GM23248 (cell line): ENCODE measurements around the gene CFDP1. TPM values are rescaled to one million over a fixed set of nuclear protein-coding genes. Genes with fewer than 3 reads are reported as not detected.

Experiments
- DNase-seq: peaks from one replicate; pipeline ENCODE4 v3.0.0-alpha.2; 2015
- H2AFZ ChIP-seq: fragments of 200-600 bp; sonication (generic); 2 replicates; pipeline ENCODE4 v1.6.1; 2016; ENCODE audit warnings: antibody characterized with exemption
- H3F3A ChIP-seq: fragments of 200-600 bp; sonication (generic); 2 replicates; pipeline ENCODE4 v1.6.1; 2016; ENCODE audit warnings: mild to moderate bottlenecking, antibody characterized with exemption, mixed run types; ENCODE audit not compliant: insufficient read depth
- H3K27ac ChIP-seq: fragments of 200-600 bp; sonication (generic); 2 replicates; pipeline ENCODE4 v1.5.1; 2016; ENCODE audit warnings: mild to moderate bottlenecking
- H3K27me3 ChIP-seq: fragments of 200-600 bp; sonication (generic); replicated peaks from 2 replicates; pipeline ENCODE4 v1.6.1; 2016; ENCODE audit warnings: mild to moderate bottlenecking; ENCODE audit not compliant: insufficient read depth
- H3K36me3 ChIP-seq: fragments of 200-600 bp; sonication (generic); 2 replicates; pipeline ENCODE4 v1.6.1; 2016; ENCODE audit warnings: low read depth, mild to moderate bottlenecking
- H3K4me1 ChIP-seq: fragments of 200-600 bp; sonication (generic); 2 replicates; pipeline ENCODE4 v1.6.1; 2016; ENCODE audit warnings: mild to moderate bottlenecking; ENCODE audit not compliant: insufficient read depth
- H3K4me2 ChIP-seq: fragments of 200-600 bp; sonication (generic); one replicate; pipeline ENCODE4 v1.6.1; 2016; ENCODE audit warnings: mild to moderate bottlenecking; ENCODE audit not compliant: unreplicated experiment
- H3K4me3 ChIP-seq: fragments of 200-600 bp; sonication (generic); 2 replicates; pipeline ENCODE4 v1.5.1; 2016; ENCODE audit warnings: mild to moderate bottlenecking
- H3K79me2 ChIP-seq: fragments of 200-600 bp; sonication (generic); 2 replicates; pipeline ENCODE4 v1.6.1; 2016; ENCODE audit warnings: mild to moderate bottlenecking; ENCODE audit not compliant: insufficient read depth
- H3K9ac ChIP-seq: fragments of 200-600 bp; sonication (generic); 2 replicates; pipeline ENCODE4 v1.6.1; 2016; ENCODE audit warnings: mild to moderate bottlenecking
- H3K9me2 ChIP-seq: fragments of 200-600 bp; sonication (generic); 2 replicates; pipeline ENCODE4 v1.6.1; 2016; ENCODE audit warnings: mixed run types, mild to moderate bottlenecking, moderate library complexity; ENCODE audit not compliant: insufficient read depth
- H3K9me3 ChIP-seq: fragments of 200-600 bp; sonication (generic); one replicate; pipeline ENCODE4 v1.6.1; 2017; ENCODE audit warnings: low read depth
- H4K20me1 ChIP-seq: fragments of 200-600 bp; sonication (generic); 2 replicates; pipeline ENCODE4 v1.6.0; 2016; ENCODE audit not compliant: insufficient read depth
- EZH2 ChIP-seq: fragments of 200-600 bp; sonication (generic); IDR thresholded peaks from 2 replicates; pipeline ENCODE4 v1.6.1; 2018; ENCODE audit warnings: antibody characterized with exemption, mild to moderate bottlenecking; ENCODE audit not compliant: insufficient read depth, poor library complexity, severe bottlenecking
- EZH2phosphoT487 ChIP-seq: fragments of 200-600 bp; sonication (generic); IDR thresholded peaks from 2 replicates; pipeline ENCODE4 v1.6.1; 2018; ENCODE audit warnings: antibody characterized with exemption, moderate library complexity, mild to moderate bottlenecking, low read depth; ENCODE audit not compliant: insufficient read depth
- WGBS, 2 experiments: methylation state at CpG; one replicate each; pipeline ENCODE4 v1.1.6; 2015 to 2017; ENCODE audit warnings: low lambda C conversion rate in 2 of 2, low coverage in 1 of 2; ENCODE audit errors: missing lambda C conversion rate in 2 of 2; 5-methylcytosine and 5-hydroxymethylcytosine counted together
- in situ Hi-C: fragments of 300-500 bp; cut with MboI; formaldehyde crosslinking; loops from 2 replicates; pipeline ENCODE4 v1.15.0; 2020
- polyA plus RNA-seq: library from polyadenylated mRNA; unstranded; fragments of >200 nt; fragmentation: Nextera tagmentation; extraction: Ambion mirVana; gene quantifications from 2 replicates; pipeline ENCODE4 v1.2.1, GENCODE V29; 2016
- total RNA-seq: library from RNA; depleted of rRNA; stranded (reverse); fragments of >200 nt; shearing (Covaris generic); gene quantifications from 2 replicates; pipeline ENCODE4 v1.2.3, GENCODE V29; 2014

Gene CFDP1
- total and polyA plus RNA-seq, 2 experiments from 2014 or later: 36.9 to 46.7 TPM

DNA sequence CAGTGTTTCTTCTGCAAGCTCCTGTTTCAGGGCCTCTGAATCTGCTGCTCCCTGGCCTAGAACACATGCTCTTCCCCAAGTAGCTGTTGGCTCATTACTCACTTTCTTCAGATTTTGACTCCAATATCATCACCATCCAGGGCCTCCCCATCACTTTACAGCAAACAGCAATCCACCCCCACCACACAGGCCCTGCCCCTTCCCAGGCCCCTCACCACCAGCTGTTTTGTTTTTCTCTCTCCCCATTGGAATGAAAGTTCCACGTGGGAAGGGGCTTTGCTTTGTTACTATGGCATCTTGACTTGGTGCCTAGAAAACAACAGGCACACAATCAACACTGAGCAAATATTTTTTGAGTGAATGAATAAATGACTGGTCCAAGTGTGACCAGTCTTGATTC is 27.1 kb upstream of the CFDP1 start:
- Histone ChIP-seq H3K9me2 (no peaks in the 10 kb centered on the region), H3K27ac (no peak overlapping the region), H3K36me3 (no peaks in the 10 kb centered on the region), H3K9me3 (no peaks in the 10 kb centered on the region), H2AFZ (no peak overlapping the region), H3K79me2 (peaks cover 85% of the 10 kb centered on the region), H3K4me1 (no peaks in the 10 kb centered on the region), H3F3A (no peaks in the 10 kb centered on the region), H3K4me3 (no peak overlapping the region), H3K4me2 (no peak overlapping the region), H3K27me3 (no peaks in the 10 kb centered on the region), H4K20me1 (no peaks in the 10 kb centered on the region; the same call in 1 of the 2 replicates), H3K9ac (no peak overlapping the region)
- in situ Hi-C loops: no loop called here
- WGBS, 2 experiments: 7 to 21% methylated on average over 1 of the region's 1 CpG
- TF ChIP-seq EZH2 (no peak), EZH2phosphoT487 (no peak)
- peak; percentile 17 for DNase-seq

GRCh38 chr16:75459691-75460090 is 26.4 kb upstream of the CFDP1 start:
- no peak overlapping the region for H3K27ac ChIP-seq
- no peaks in the 10 kb centered on the region for H3K36me3 ChIP-seq
- DNase-seq: no peak
- H3K9me3 ChIP-seq: no peaks in the 10 kb centered on the region
- no peaks in the 10 kb centered on the region for H3K4me1 ChIP-seq
- in situ Hi-C loops: no loop called here
- H3F3A ChIP-seq: no peaks in the 10 kb centered on the region
- WGBS, 2 experiments: 95 to 96% methylated on average over 4 of the region's 4 CpGs
- H3K4me2 ChIP-seq: no peak overlapping the region
- H2AFZ ChIP-seq: no peak overlapping the region
- no peaks in the 10 kb centered on the region for H3K27me3 ChIP-seq
- TF ChIP-seq EZH2: no peak
- TF ChIP-seq EZH2phosphoT487: no peak
- H3K79me2 ChIP-seq: peaks cover 93% of the 10 kb centered on the region
- H4K20me1 ChIP-seq: no peaks in the 10 kb centered on the region; the same call in 1 of the 2 replicates
- no peak overlapping the region for H3K9ac ChIP-seq
- H3K4me3 ChIP-seq: no peak overlapping the region
- H3K9me2 ChIP-seq: no peaks in the 10 kb centered on the region

- in situ Hi-C loops: no loop called here
- TF ChIP-seq EZH2phosphoT487 (no peak), EZH2 (no peak)
- no peaks in the 10 kb centered on the region; the same call in 1 of the 2 replicates for H4K20me1 ChIP-seq
Observed at GRCh38 chr16:75458439-75458838, 25.1 kb upstream of the CFDP1 start.

GRCh38 chr16:75458029-75458428 is 24.7 kb upstream of the CFDP1 start:
- H3K4me2 ChIP-seq: no peak overlapping the region
- in situ Hi-C loops: no loop called here
- DNase-seq: no peak
- H3F3A ChIP-seq: no peaks in the 10 kb centered on the region
- no peak overlapping the region for H2AFZ ChIP-seq
- no peak overlapping the region for H3K9ac ChIP-seq
- no peak for TF ChIP-seq EZH2phosphoT487
- TF ChIP-seq EZH2: no peak
- H4K20me1 ChIP-seq: no peaks in the 10 kb centered on the region; the same call in 1 of the 2 replicates
- H3K4me1 ChIP-seq: no peaks in the 10 kb centered on the region
- H3K9me3 ChIP-seq: no peaks in the 10 kb centered on the region
- no peaks in the 10 kb centered on the region for H3K9me2 ChIP-seq
- no peak overlapping the region for H3K4me3 ChIP-seq
- H3K36me3 ChIP-seq: no peaks in the 10 kb centered on the region
- H3K27me3 ChIP-seq: no peaks in the 10 kb centered on the region
- no peak overlapping the region for H3K27ac ChIP-seq
- peaks cover 98% of the 10 kb centered on the region for H3K79me2 ChIP-seq
- 98 to 99% methylated on average over 4 of the region's 4 CpGs for WGBS, 2 experiments

More at GRCh38 chr16:75458439-75458838, 25.1 kb upstream of the CFDP1 start:
- WGBS, 2 experiments: 89 to 92% methylated on average over 2 of the region's 2 CpGs
- Histone ChIP-seq H3K9me3 (no peaks in the 10 kb centered on the region), H3K9me2 (no peaks in the 10 kb centered on the region), H3K4me1 (no peaks in the 10 kb centered on the region), H3K4me3 (no peak overlapping the region), H3K9ac (no peak overlapping the region), H3K4me2 (no peak overlapping the region), H2AFZ (no peak overlapping the region), H3K27ac (no peak overlapping the region), H3K27me3 (no peaks in the 10 kb centered on the region), H3F3A (no peaks in the 10 kb centered on the region), H3K36me3 (no peaks in the 10 kb centered on the region), H3K79me2 (peaks cover 98% of the 10 kb centered on the region)
- DNase-seq: no peak
